K562 (cell line): Measurements from ENCODE around the gene CRABP2. TPM values are rescaled to one million over a fixed set of nuclear protein-coding genes. Genes with fewer than 3 reads are reported as not detected.
A peak's percentile ranks its signal among the peaks of the same experiment; 100 is the strongest.

ENCODE experiments used
- ATF2 ChIP-seq: sonication (generic); formaldehyde crosslinking; IDR thresholded peaks from 2 replicates; pipeline ENCODE4 v1.8.1; 2022; ENCODE audit warnings: missing genetic modification reagents
- ELF2 ChIP-seq: fragments of 250-450 bp; sonication (Bioruptor Pico); IDR thresholded peaks from 2 replicates; pipeline ENCODE4 v1.5.0; 2021; ENCODE audit warnings: mild to moderate bottlenecking
- ETV1 ChIP-seq: fragments of 450-650 bp; conservative IDR thresholded peaks from 2 replicates; pipeline ENCODE4 v1.6.1; 2016; ENCODE audit warnings: missing genetic modification characterization, control low read depth, low read depth, missing compliant biosample characterization
- MAFG ChIP-seq: fragments of 450-650 bp; conservative IDR thresholded peaks from 2 replicates; pipeline ENCODE4 v1.6.1; 2016; ENCODE audit warnings: missing genetic modification characterization, missing compliant biosample characterization
- MTA1 ChIP-seq: fragments of 450-650 bp; IDR thresholded peaks from 2 replicates; pipeline ENCODE4 v1.6.1; 2017; ENCODE audit warnings: borderline replicate concordance
- POLR2AphosphoS2 ChIP-seq: IDR thresholded peaks from 2 replicates; pipeline ENCODE4 v1.6.1; 2012; ENCODE audit warnings: low read length, improper control_type of control experiment
- POLR2B ChIP-seq: fragments of 450-650 bp; IDR thresholded peaks from 2 replicates; pipeline ENCODE4 v1.6.1; 2018; ENCODE audit warnings: low read depth; ENCODE audit not compliant: partially characterized antibody
- SMARCA5 ChIP-seq: fragments of 450-650 bp; IDR thresholded peaks from 2 replicates; pipeline ENCODE4 v1.6.1; 2016
- STAT5A ChIP-seq: IDR thresholded peaks from 2 replicates; pipeline ENCODE4 v1.6.1; 2012; ENCODE audit warnings: low read length, inconsistent platforms, borderline replicate concordance
- TCF15 ChIP-seq: fragments of 250-450 bp; sonication (Bioruptor Pico); IDR thresholded peaks from 2 replicates; pipeline ENCODE4 v1.8.0; 2022; ENCODE audit warnings: moderate library complexity, mild to moderate bottlenecking, inconsistent platforms
- TCF7L2 ChIP-seq: fragments of 150-350 bp; IDR thresholded peaks from 2 replicates; pipeline ENCODE4 v1.6.1; 2016; ENCODE audit warnings: low read depth, mild to moderate bottlenecking, low read length, moderate library complexity
- USF1 ChIP-seq: sonication (generic); formaldehyde crosslinking; IDR thresholded peaks from 2 replicates; pipeline ENCODE4 v1.9.0; 2022; ENCODE audit warnings: mild to moderate bottlenecking, missing genetic modification reagents
- ZNF586 ChIP-seq: fragments of 450-650 bp; formaldehyde crosslinking; conservative IDR thresholded peaks from 2 replicates; pipeline ENCODE4 v1.4.0; 2020; ENCODE audit warnings: mild to moderate bottlenecking, moderate library complexity
- ZNF778 ChIP-seq: fragments of 450-650 bp; formaldehyde crosslinking; IDR thresholded peaks from 2 replicates; pipeline ENCODE4 v1.4.0; 2020; ENCODE audit warnings: mild to moderate bottlenecking, moderate library complexity
- polyA plus RNA-seq, 8 experiments: library from polyadenylated mRNA; depleted of rRNA in 4 of 8; stranded (reverse) in 5 of 8; unstranded in 3 of 8; fragments of >200 nt; fragmentation: Nextera tagmentation in 2 of 8; fragmentation: Illumina TruSeq in 1 of 8; extraction: Ambion mirVana in 2 of 8; extraction: Trizol in 1 of 8; gene quantifications; 2 replicates each; pipeline versions ENCODE4 v1.2.1 to v1.2.3, GENCODE V29; 2011 to 2014; ENCODE audit warnings: inconsistent platforms in 1 of 8, missing spikeins in 1 of 8
- total RNA-seq, 7 experiments: library from RNA; depleted of rRNA in 6 of 7; stranded (reverse); fragments of >200 nt in 6 of 7; fragmentation: Illumina TruSeq in 2 of 7; extraction: Trizol in 2 of 7; gene quantifications; 2 replicates each; pipeline versions ENCODE4 v1.2.1 to v1.2.3, GENCODE V29; 2011 to 2021; ENCODE audit warnings: low replicate concordance in 1 of 7
- TF ChIP-seq, protein P1 (sequence below): fragments of 250-450 bp; sonication (Bioruptor Pico); IDR thresholded peaks from 2 replicates; pipeline ENCODE4 v1.9.0; 2021; ENCODE audit warnings: mild to moderate bottlenecking, inconsistent platforms
- TF ChIP-seq, protein P2 (sequence below): fragments of 450-650 bp; formaldehyde crosslinking; IDR thresholded peaks from 2 replicates; pipeline ENCODE4 v1.4.0; 2020; ENCODE audit warnings: mild to moderate bottlenecking, moderate library complexity
- TF ChIP-seq, protein P3 (sequence below): fragments of 250-450 bp; sonication (Bioruptor Pico); IDR thresholded peaks from 2 replicates; pipeline ENCODE4 v1.5.0; 2021; ENCODE audit warnings: mild to moderate bottlenecking, moderate library complexity

Gene CRABP2
- total and polyA plus RNA-seq, 9 of the 15 experiments (the other 6 are each of a cell fraction or from before 2014, with no cell fraction given) = 0.30 to 2.5 (median 0.82) TPM

- TF ChIP-seq USF1 (CRISPR knock-in tag) (no peak), STAT5A (no peak), ELF2 (no peak), MAFG (tag) (no peak), ZNF778 (CRISPR knock-in tag) (no peak), ZNF586 (CRISPR knock-in tag) (no peak), POLR2B (peak; percentile 89), ETV1 (tag) (no peak), POLR2AphosphoS2 (no peak), MTA1 (peak; percentile 78), TCF7L2 (no peak), ATF2 (CRISPR knock-in tag) (no peak), TCF15 (CRISPR knock-in tag) (no peak), SMARCA5 (no peak)
- TF ChIP-seq, protein P1, sequence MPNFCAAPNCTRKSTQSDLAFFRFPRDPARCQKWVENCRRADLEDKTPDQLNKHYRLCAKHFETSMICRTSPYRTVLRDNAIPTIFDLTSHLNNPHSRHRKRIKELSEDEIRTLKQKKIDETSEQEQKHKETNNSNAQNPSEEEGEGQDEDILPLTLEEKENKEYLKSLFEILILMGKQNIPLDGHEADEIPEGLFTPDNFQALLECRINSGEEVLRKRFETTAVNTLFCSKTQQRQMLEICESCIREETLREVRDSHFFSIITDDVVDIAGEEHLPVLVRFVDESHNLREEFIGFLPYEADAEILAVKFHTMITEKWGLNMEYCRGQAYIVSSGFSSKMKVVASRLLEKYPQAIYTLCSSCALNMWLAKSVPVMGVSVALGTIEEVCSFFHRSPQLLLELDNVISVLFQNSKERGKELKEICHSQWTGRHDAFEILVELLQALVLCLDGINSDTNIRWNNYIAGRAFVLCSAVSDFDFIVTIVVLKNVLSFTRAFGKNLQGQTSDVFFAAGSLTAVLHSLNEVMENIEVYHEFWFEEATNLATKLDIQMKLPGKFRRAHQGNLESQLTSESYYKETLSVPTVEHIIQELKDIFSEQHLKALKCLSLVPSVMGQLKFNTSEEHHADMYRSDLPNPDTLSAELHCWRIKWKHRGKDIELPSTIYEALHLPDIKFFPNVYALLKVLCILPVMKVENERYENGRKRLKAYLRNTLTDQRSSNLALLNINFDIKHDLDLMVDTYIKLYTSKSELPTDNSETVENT (CRISPR knock-in tag) = no peak
- TF ChIP-seq, protein P2, sequence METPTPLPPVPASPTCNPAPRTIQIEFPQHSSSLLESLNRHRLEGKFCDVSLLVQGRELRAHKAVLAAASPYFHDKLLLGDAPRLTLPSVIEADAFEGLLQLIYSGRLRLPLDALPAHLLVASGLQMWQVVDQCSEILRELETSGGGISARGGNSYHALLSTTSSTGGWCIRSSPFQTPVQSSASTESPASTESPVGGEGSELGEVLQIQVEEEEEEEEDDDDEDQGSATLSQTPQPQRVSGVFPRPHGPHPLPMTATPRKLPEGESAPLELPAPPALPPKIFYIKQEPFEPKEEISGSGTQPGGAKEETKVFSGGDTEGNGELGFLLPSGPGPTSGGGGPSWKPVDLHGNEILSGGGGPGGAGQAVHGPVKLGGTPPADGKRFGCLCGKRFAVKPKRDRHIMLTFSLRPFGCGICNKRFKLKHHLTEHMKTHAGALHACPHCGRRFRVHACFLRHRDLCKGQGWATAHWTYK (CRISPR knock-in tag) = no peak
- TF ChIP-seq, protein P3, sequence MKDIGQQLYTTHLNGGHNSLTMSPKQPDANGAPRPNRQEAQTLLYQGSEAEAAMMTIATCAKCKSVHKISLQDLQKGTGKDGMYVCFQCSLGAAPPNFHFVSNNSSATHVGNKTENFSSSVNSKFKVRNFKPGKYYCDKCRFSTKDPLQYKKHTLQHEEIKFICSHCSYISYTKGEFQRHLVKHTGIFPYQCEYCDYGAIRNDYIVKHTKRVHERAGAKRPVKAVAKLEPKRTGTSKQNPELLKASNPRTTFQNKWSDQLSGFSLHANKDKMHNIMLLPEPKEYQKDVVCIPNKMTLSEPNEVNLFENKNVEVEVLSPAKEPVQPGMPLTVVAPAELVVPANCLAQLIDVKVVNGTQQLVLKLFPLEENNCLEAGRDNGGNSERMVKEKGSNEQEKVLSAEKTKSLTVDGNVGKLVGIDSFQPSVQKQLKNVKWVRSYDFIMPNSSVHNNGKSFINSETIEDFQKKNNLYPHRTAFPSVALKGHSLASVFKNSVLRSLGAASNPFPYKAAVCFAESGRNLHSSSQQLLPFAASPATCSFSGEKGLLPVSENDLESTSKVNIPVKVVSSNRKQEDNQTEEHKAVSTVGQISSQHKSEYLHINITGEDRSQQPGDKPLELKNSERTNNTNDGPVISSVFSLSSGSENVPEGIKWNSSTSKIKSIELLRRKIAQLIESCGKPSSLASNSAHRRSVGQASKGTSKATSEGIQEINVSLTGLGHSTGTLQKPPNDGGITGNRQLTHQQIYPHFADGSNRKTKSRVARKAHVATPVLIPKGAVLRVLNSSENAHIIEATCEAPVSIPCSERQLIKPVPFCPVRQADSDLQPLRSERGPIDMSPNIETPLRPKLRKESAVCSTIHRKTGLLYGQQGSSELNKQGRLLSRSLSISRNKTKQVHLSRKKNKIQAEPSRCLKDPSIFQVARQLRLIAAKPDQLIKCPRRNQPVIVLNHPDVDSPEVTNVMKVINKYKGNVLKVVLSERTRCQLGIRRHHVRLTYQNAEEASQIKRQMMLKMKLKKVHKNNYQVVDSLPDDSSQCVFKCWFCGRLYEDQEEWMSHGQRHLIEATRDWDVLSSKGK (CRISPR knock-in tag) = no peak
Observed at GRCh38 chr1:156692925-156693847, 12.2 kb downstream of the CRABP2 start (continued).
